CD4-positive, alpha-beta memory T cell (primary cell): Measurements from ENCODE around the gene SEMA4D. TPM values are rescaled to one million over a fixed set of nuclear protein-coding genes. Genes with fewer than 3 reads are reported as not detected.

Source experiments
- CTCF ChIA-PET: fragments of 350-600 bp; sonication (Branson Sonifier 250); formaldehyde crosslinking; loops from one replicate; lab custom pipeline; 2021; ENCODE audit warnings: inconsistent platforms; ENCODE audit not compliant: partially characterized antibody; lab: Charles Lee
- POLR2A ChIA-PET: fragments of 350-600 bp; sonication (Branson Sonifier 250); formaldehyde crosslinking; loops from one replicate; lab custom pipeline; 2021; ENCODE audit not compliant: partially characterized antibody; lab: Charles Lee
- DNase-seq, 5 donors: peaks; one replicate each; pipeline versions ENCODE4 v3.0.0 to v3.0.0-alpha.2; 2020 to 2022; ENCODE audit warnings: mixed read lengths in 1 of 5
- H3K27ac ChIP-seq: one replicate; pipeline ENCODE4 v1.7.0; 2013; ENCODE audit warnings: low read depth, low read length
- H3K27me3 ChIP-seq: 2 replicates; pipeline ENCODE4 v1.7.0; 2013; ENCODE audit warnings: mild to moderate bottlenecking, low read length, moderate library complexity; ENCODE audit not compliant: insufficient read depth
- H3K36me3 ChIP-seq: 2 replicates; pipeline ENCODE4 v1.7.0; 2013; ENCODE audit warnings: mild to moderate bottlenecking, low read length, moderate library complexity; ENCODE audit not compliant: insufficient read depth
- H3K4me1 ChIP-seq: 2 replicates; pipeline ENCODE4 v1.7.0; 2013; ENCODE audit warnings: mild to moderate bottlenecking, low read length, moderate library complexity; ENCODE audit not compliant: insufficient read depth
- H3K4me3 ChIP-seq, 2 donors: one replicate each; pipeline ENCODE4 v1.7.0; 2013; ENCODE audit warnings: low read length in 2 of 2, mild to moderate bottlenecking in 1 of 2
- H3K9me3 ChIP-seq, 2 donors: one replicate each; pipeline ENCODE4 v1.7.0; 2013; ENCODE audit warnings: low read length in 2 of 2, control low read depth in 1 of 2; ENCODE audit not compliant: control insufficient read depth in 1 of 2
- H3K27ac Mint-ChIP-seq, 7 donors: one replicate each; pipeline ENCODE4 v1.8.0; 2020 to 2021; ENCODE audit warnings: mixed read lengths in 7 of 7, mild to moderate bottlenecking in 6 of 7, inconsistent platforms in 3 of 7, moderate library complexity in 3 of 7
- H3K27me3 Mint-ChIP-seq, 2 donors: one replicate each; pipeline ENCODE4 v1.8.0; 2020 to 2021; ENCODE audit warnings: mixed read lengths in 2 of 2
- H3K36me3 Mint-ChIP-seq, 2 donors: one replicate each; pipeline ENCODE4 v1.8.0; 2020 to 2021; ENCODE audit warnings: mixed read lengths in 2 of 2, inconsistent platforms in 1 of 2, mild to moderate bottlenecking in 1 of 2
- H3K4me1 Mint-ChIP-seq, 4 donors: one replicate each; pipeline ENCODE4 v1.8.0; 2020 to 2021; ENCODE audit warnings: mixed read lengths in 4 of 4, mild to moderate bottlenecking in 1 of 4
- H3K4me3 Mint-ChIP-seq, 8 donors: one replicate each; pipeline ENCODE4 v1.8.0; 2020 to 2021; ENCODE audit warnings: mixed read lengths in 8 of 8, mild to moderate bottlenecking in 7 of 8, moderate library complexity in 6 of 8, inconsistent platforms in 3 of 8
- H3K9me3 Mint-ChIP-seq, 8 donors: one replicate each; pipeline ENCODE4 v1.8.0; 2020 to 2021; ENCODE audit warnings: mixed read lengths in 8 of 8, mild to moderate bottlenecking in 5 of 8, inconsistent platforms in 3 of 8, moderate library complexity in 1 of 8
- intact Hi-C: fragments of 100-400 bp; cut with micrococcal nuclease; formaldehyde crosslinking; loops from one replicate; pipeline ENCODE4 v1.15.1; 2023
- polyA plus RNA-seq, 2 donors: library from polyadenylated mRNA; unstranded; fragments of 300-500 nt; fragmentation: Illumina TruSeq; gene quantifications; one replicate each; pipeline ENCODE4 v1.2.3, GENCODE V29; 2021
- total RNA-seq, 2 experiments: library from RNA; stranded (reverse); gene quantifications; one replicate each; pipeline ENCODE4 v1.2.3, GENCODE V29; 2021

SEMA4D gene
- total and polyA plus RNA-seq, 4 experiments from 2014 or later, result 49.5 to 410 (median 280) TPM

DNA sequence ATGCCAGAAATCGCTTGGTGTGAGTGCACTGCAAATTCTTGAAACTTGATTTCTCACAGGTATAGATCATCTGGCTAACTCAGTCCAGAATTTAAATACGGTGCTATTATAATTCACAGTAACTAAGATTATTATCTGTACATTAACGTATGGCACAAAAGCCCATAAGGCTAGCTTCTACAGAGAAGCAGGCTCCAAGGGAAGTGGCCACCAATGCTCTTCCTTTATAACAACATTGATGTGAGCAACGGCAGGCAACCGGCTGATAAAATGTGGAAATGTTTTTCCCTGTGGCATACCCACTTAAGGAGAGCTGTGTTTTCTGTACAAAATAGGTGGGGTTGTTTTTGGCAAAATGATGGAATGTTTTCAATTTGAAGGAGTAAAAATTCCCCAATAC lies 35.7 kb downstream of the SEMA4D start:
- H3K4me1 Mint-ChIP-seq, result peaks cover 83 to 100% (median 96%) of the 10 kb centered on the region in 4 donors
- H3K27me3 ChIP-seq, result no peaks in the 10 kb centered on the region
- H3K36me3 Mint-ChIP-seq, result peaks cover 29 to 65% of the 10 kb centered on the region in 2 donors
- intact Hi-C loops, result loop anchor here (5.0 to 10.0 kb wide), 2 partner anchors 40 to 147 kb away; partner anchors contain the start of genes CKS2 and SECISBP2
- ChIA-PET CTCF (interaction anchor here (0.9 to 2.4 kb wide), 9 partner anchors 9 to 86 kb away, joined by 3 to 16 read pairs (median 4); no protein-coding TSS in a partner anchor), POLR2A (interaction anchor here (0.9 to 26.8 kb wide), 12 partner anchors 2 to 87 kb away, joined by 3 to 609 read pairs (median 5); no protein-coding TSS in a partner anchor)
- H3K27ac ChIP-seq, result no peak overlapping the region
- H3K36me3 ChIP-seq, result peaks cover 4% of the 10 kb centered on the region
- no peak for DNase-seq
- H3K27me3 Mint-ChIP-seq, result no peaks in the 10 kb centered on the region
- H3K9me3 Mint-ChIP-seq, result peaks cover 0 to 2% (median 0%) of the 10 kb centered on the region in 8 donors
- peak overlapping the region in 1 of 2 donors; percentile 31 for H3K4me3 ChIP-seq
- no peaks in the 10 kb centered on the region for H3K9me3 ChIP-seq
- peaks cover 100% of the 10 kb centered on the region for H3K4me1 ChIP-seq
- peak overlapping the region; percentile 67 to 85 (median 76) for H3K4me3 Mint-ChIP-seq
- peak overlapping the region; percentile 85 to 98 (median 92) for H3K27ac Mint-ChIP-seq

GRCh38 chr9:89461265-89461664 lies 36.6 kb downstream of the SEMA4D start:
- Mint-ChIP-seq H3K27ac (peak overlapping the region; percentile 78 to 98 (median 92)), H3K36me3 (peaks cover 22 to 65% of the 10 kb centered on the region in 2 donors), H3K9me3 (peaks cover 0 to 2% (median 0%) of the 10 kb centered on the region in 8 donors), H3K4me3 (peak overlapping the region in 7 of 8 donors; percentile 36 to 80 (median 65)), H3K27me3 (no peaks in the 10 kb centered on the region), H3K4me1 (peaks cover 81 to 100% (median 95%) of the 10 kb centered on the region in 4 donors)
- DNase-seq, result peak in 1 of 5 donors; percentile 70
- Histone ChIP-seq H3K36me3 (peaks cover under 1% of the 10 kb centered on the region), H3K27ac (peak overlapping the region; percentile 45), H3K27me3 (no peaks in the 10 kb centered on the region), H3K4me1 (peaks cover 100% of the 10 kb centered on the region), H3K9me3 (no peaks in the 10 kb centered on the region), H3K4me3 (no peak overlapping the region)
- ChIA-PET CTCF (interaction anchor here (0.8 to 2.6 kb wide), 4 partner anchors 9 to 88 kb away, joined by 3 to 16 read pairs (median 10); no protein-coding TSS in a partner anchor), POLR2A (interaction anchor here (1.4 to 26.8 kb wide), 7 partner anchors 13 to 62 kb away, joined by 3 to 609 read pairs (median 9); no protein-coding TSS in a partner anchor)
- intact Hi-C loops, result loop anchor here (5.0 to 10.0 kb wide), 2 partner anchors 39 to 146 kb away; partner anchors contain the start of genes CKS2 and SECISBP2

DNA sequence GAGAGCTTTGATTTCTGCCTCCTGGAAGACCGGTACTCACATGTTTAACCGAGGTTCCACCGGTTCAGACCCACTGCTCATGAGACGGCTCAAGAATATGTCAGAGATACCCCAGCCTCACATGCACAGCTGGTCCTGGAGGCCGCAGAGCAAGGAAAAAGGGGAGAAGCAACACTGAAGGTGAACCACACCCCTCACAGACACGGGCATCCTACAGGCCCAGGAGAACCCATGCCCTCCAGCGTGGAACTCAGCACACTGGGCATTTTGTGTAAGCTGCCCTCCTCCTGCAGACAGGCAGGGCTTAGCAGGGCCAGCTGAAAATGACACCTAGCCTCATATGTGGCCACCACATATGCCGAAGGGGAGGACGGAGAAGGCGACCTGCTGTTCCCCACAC lies 37.4 kb downstream of the SEMA4D start:
- Histone ChIP-seq H3K27ac (peak overlapping the region; percentile 45), H3K36me3 (no peaks in the 10 kb centered on the region), H3K27me3 (no peaks in the 10 kb centered on the region), H3K9me3 (no peaks in the 10 kb centered on the region), H3K4me3 (no peak overlapping the region), H3K4me1 (peaks cover 100% of the 10 kb centered on the region)
- H3K9me3 Mint-ChIP-seq, result peaks cover 0 to 2% (median 0%) of the 10 kb centered on the region in 8 donors
- H3K4me1 Mint-ChIP-seq, result peaks cover 81 to 100% (median 95%) of the 10 kb centered on the region in 4 donors
- intact Hi-C loops, result loop anchor here (5.0 to 10.0 kb wide), 2 partner anchors 38 to 146 kb away; partner anchors contain the start of genes CKS2 and SECISBP2
- ChIA-PET POLR2A (interaction anchor here (1.5 to 26.8 kb wide), 4 partner anchors 13 to 63 kb away, joined by 3 to 609 read pairs (median 6); no protein-coding TSS in a partner anchor), CTCF (interaction anchor here (0.8 to 2.6 kb wide), 3 partner anchors 10 to 88 kb away, joined by 3 to 11 read pairs (median 3); no protein-coding TSS in a partner anchor)
- peaks cover 24 to 68% of the 10 kb centered on the region in 2 donors for H3K36me3 Mint-ChIP-seq
- DNase-seq, result no peak
- peak overlapping the region; percentile 78 to 98 (median 92) for H3K27ac Mint-ChIP-seq
- no peaks in the 10 kb centered on the region for H3K27me3 Mint-ChIP-seq
- H3K4me3 Mint-ChIP-seq, result peak overlapping the region in 7 of 8 donors; percentile 36 to 80 (median 65)

- ChIA-PET POLR2A (interaction anchor here (1.2 to 26.8 kb wide), 6 partner anchors 10 to 20 kb away, joined by 3 to 609 read pairs (median 10); no protein-coding TSS in a partner anchor), CTCF (interaction anchor here (2.6 to 2.7 kb wide), 2 partner anchors 30 to 90 kb away, joined by 11 to 12 read pairs; no protein-coding TSS in a partner anchor)
- peaks cover 22 to 68% of the 10 kb centered on the region in 2 donors for H3K36me3 Mint-ChIP-seq
- H3K4me3 Mint-ChIP-seq, result peak overlapping the region in 5 of 8 donors; percentile 20 to 90 (median 45)
- H3K4me1 Mint-ChIP-seq, result peaks cover 76 to 100% (median 93%) of the 10 kb centered on the region in 4 donors
- intact Hi-C loops, result no loop called here
- Histone ChIP-seq H3K36me3 (peaks cover 8% of the 10 kb centered on the region), H3K27me3 (no peaks in the 10 kb centered on the region), H3K4me1 (peaks cover 100% of the 10 kb centered on the region), H3K4me3 (no peak overlapping the region), H3K27ac (peak overlapping the region; percentile 45), H3K9me3 (no peaks in the 10 kb centered on the region)
- no peaks in the 10 kb centered on the region for H3K27me3 Mint-ChIP-seq
- DNase-seq, result no peak
- peak overlapping the region; percentile 70 to 98 (median 92) for H3K27ac Mint-ChIP-seq
- H3K9me3 Mint-ChIP-seq, result no peaks in the 10 kb centered on the region
Measured at GRCh38 chr9:89458768-89459496, 39.0 kb downstream of the SEMA4D start.

GRCh38 chr9:89457376-89457855 lies 40.5 kb downstream of the SEMA4D start:
- ChIA-PET POLR2A (interaction anchor here (0.7 to 26.8 kb wide), 20 partner anchors 9 to 99 kb away, joined by 3 to 609 read pairs (median 7); partner anchors contain the start of gene SEMA4D), CTCF (interaction anchor here (1.2 to 3.0 kb wide), 7 partner anchors 12 to 92 kb away, joined by 3 to 29 read pairs (median 5); no protein-coding TSS in a partner anchor)
- intact Hi-C loops, result loop anchor here (2.0 kb wide), 2 partner anchors 13 to 17 kb away; no protein-coding TSS in a partner anchor
- H3K9me3 Mint-ChIP-seq, result no peaks in the 10 kb centered on the region
- Histone ChIP-seq H3K9me3 (no peaks in the 10 kb centered on the region), H3K27me3 (no peaks in the 10 kb centered on the region), H3K4me1 (peaks cover 100% of the 10 kb centered on the region), H3K4me3 (no peak overlapping the region), H3K27ac (peak overlapping the region; percentile 68), H3K36me3 (peaks cover 20% of the 10 kb centered on the region)
- H3K27ac Mint-ChIP-seq, result peak overlapping the region; percentile 92 to 98 (median 97)
- no peaks in the 10 kb centered on the region for H3K27me3 Mint-ChIP-seq
- H3K4me3 Mint-ChIP-seq, result peak overlapping the region in 7 of 8 donors; percentile 74 to 90 (median 83)
- peaks cover 30 to 75% of the 10 kb centered on the region in 2 donors for H3K36me3 Mint-ChIP-seq
- H3K4me1 Mint-ChIP-seq, result peaks cover 75 to 98% (median 90%) of the 10 kb centered on the region in 4 donors
- DNase-seq, result no peak

GRCh38 chr9:89455356-89455824 lies 42.5 kb downstream of the SEMA4D start:
- peaks cover 71 to 98% (median 87%) of the 10 kb centered on the region in 4 donors for H3K4me1 Mint-ChIP-seq
- Histone ChIP-seq H3K27me3 (no peaks in the 10 kb centered on the region), H3K9me3 (no peaks in the 10 kb centered on the region), H3K4me3 (peak overlapping the region in 1 of 2 donors; percentile 22), H3K4me1 (peaks cover 97% of the 10 kb centered on the region), H3K27ac (peak overlapping the region; percentile 68), H3K36me3 (peaks cover 20% of the 10 kb centered on the region)
- peak overlapping the region; percentile 92 to 98 (median 97) for H3K27ac Mint-ChIP-seq
- H3K27me3 Mint-ChIP-seq, result no peaks in the 10 kb centered on the region
- ChIA-PET POLR2A (interaction anchor here (0.6 to 26.8 kb wide), 21 partner anchors 9 to 137 kb away, joined by 3 to 609 read pairs (median 8); partner anchors contain the start of genes SECISBP2 and SEMA4D), CTCF (interaction anchor here (0.6 to 3.0 kb wide), 7 partner anchors 12 to 94 kb away, joined by 3 to 29 read pairs (median 3); no protein-coding TSS in a partner anchor)
- peak; percentile 50 to 72 (median 63) for DNase-seq
- H3K9me3 Mint-ChIP-seq, result no peaks in the 10 kb centered on the region
- H3K4me3 Mint-ChIP-seq, result peak overlapping the region; percentile 72 to 90 (median 82)
- H3K36me3 Mint-ChIP-seq, result peaks cover 35 to 81% of the 10 kb centered on the region in 2 donors
- intact Hi-C loops, result loop anchor here (1.0 kb wide), 1 partner anchor 9 kb away; no protein-coding TSS in a partner anchor
